ENCODE measurements around the gene FUS. TPM values are rescaled to one million over a fixed set of nuclear protein-coding genes. Genes with fewer than 3 reads are reported as not detected.

Gene FUS
- total and polyA plus RNA-seq, 2 of the 13 experiments (the other 11 are each of a cell fraction or from before 2014, with no cell fraction given): 68.1 to 168 TPM

GRCh38 chr16:31201582-31202413, 21.9 kb downstream of the FUS start (continued):
- TF ChIP-seq ZBTB7A (CRISPR knock-in tag; IDR thresholded peaks at IDR 0.05) (peak; percentile 64; the same call in 1 of the 2 replicates), ZNF674 (CRISPR knock-in tag; IDR thresholded peaks at IDR 0.05; ENCODE audit: low read depth) (no peak), NRL (CRISPR knock-in tag; IDR thresholded peaks at IDR 0.05; ENCODE audit: borderline replicate concordance) (no peak; the same call in 1 of the 2 replicates), ZNF546 (CRISPR knock-in tag; conservative IDR thresholded peaks at IDR 0.05) (0 out of 2 replicates have a peak, but pooled peaks have one; percentile 36), HDAC1 (CRISPR knock-in tag; IDR thresholded peaks at IDR 0.05) (peak; percentile 26; the same call in 1 of the 2 replicates), ATF5 (CRISPR knock-in tag; IDR thresholded peaks at IDR 0.05; ENCODE audit: low read depth) (0 out of 2 replicates have a peak, but pooled peaks have one; percentile 28), ZNF878 (CRISPR knock-in tag; IDR thresholded peaks at IDR 0.05) (no peak), POLR2AphosphoS2 (IDR thresholded peaks at IDR 0.05; ENCODE audit: low read depth, low read length) (peak; percentile 81), ZFX (CRISPR knock-in tag; IDR thresholded peaks at IDR 0.05; ENCODE audit: low read depth) (peak; percentile 83), HMG20B (CRISPR knock-in tag; conservative IDR thresholded peaks at IDR 0.05) (no peak), HIVEP1 (CRISPR knock-in tag; IDR thresholded peaks at IDR 0.05) (no peak), HOXA3 (CRISPR knock-in tag; IDR thresholded peaks at IDR 0.05) (peak; percentile 6; the same call in 1 of the 2 replicates), IRF9 (CRISPR knock-in tag; IDR thresholded peaks at IDR 0.05; ENCODE audit: borderline replicate concordance) (peak; percentile 65), ZNF768 (CRISPR knock-in tag; IDR thresholded peaks at IDR 0.05) (no peak), HNRNPH1 (optimal IDR thresholded peaks at IDR 0.05; ENCODE audit: low read depth, low read length) (peak; percentile 5), KMT2B (CRISPR knock-in tag; IDR thresholded peaks at IDR 0.05) (0 out of 2 replicates have a peak, but pooled peaks have one; percentile 12), MXI1 (IDR thresholded peaks at IDR 0.05; ENCODE audit: borderline replicate concordance, low read depth, low read length) (0 out of 3 replicates have a peak, but pooled peaks have one; percentile 21), ARNT2 (CRISPR knock-in tag; IDR thresholded peaks at IDR 0.05; ENCODE audit: low read depth) (no peak; the same call in 1 of the 2 replicates), EEA1 (CRISPR knock-in tag; IDR thresholded peaks at IDR 0.05; ENCODE audit: borderline replicate concordance) (peak; percentile 95), ZNF124 (CRISPR knock-in tag; IDR thresholded peaks at IDR 0.05) (no peak), AKAP8 (CRISPR knock-in tag; IDR thresholded peaks at IDR 0.05) (peak; percentile 88)
- TF ChIP-seq, protein P1, sequence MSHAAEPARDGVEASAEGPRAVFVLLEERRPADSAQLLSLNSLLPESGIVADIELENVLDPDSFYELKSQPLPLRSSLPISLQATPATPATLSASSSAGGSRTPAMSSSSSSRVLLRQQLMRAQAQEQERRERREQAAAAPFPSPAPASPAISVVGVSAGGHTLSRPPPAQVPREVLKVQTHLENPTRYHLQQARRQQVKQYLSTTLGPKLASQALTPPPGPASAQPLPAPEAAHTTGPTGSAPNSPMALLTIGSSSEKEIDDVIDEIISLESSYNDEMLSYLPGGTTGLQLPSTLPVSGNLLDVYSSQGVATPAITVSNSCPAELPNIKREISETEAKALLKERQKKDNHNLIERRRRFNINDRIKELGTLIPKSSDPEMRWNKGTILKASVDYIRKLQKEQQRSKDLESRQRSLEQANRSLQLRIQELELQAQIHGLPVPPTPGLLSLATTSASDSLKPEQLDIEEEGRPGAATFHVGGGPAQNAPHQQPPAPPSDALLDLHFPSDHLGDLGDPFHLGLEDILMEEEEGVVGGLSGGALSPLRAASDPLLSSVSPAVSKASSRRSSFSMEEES (CRISPR knock-in tag; IDR thresholded peaks at IDR 0.05): no peak
- TF ChIP-seq, protein P2, sequence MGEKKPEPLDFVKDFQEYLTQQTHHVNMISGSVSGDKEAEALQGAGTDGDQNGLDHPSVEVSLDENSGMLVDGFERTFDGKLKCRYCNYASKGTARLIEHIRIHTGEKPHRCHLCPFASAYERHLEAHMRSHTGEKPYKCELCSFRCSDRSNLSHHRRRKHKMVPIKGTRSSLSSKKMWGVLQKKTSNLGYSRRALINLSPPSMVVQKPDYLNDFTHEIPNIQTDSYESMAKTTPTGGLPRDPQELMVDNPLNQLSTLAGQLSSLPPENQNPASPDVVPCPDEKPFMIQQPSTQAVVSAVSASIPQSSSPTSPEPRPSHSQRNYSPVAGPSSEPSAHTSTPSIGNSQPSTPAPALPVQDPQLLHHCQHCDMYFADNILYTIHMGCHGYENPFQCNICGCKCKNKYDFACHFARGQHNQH (CRISPR knock-in tag; IDR thresholded peaks at IDR 0.05): no peak
- TF ChIP-seq, protein P3, sequence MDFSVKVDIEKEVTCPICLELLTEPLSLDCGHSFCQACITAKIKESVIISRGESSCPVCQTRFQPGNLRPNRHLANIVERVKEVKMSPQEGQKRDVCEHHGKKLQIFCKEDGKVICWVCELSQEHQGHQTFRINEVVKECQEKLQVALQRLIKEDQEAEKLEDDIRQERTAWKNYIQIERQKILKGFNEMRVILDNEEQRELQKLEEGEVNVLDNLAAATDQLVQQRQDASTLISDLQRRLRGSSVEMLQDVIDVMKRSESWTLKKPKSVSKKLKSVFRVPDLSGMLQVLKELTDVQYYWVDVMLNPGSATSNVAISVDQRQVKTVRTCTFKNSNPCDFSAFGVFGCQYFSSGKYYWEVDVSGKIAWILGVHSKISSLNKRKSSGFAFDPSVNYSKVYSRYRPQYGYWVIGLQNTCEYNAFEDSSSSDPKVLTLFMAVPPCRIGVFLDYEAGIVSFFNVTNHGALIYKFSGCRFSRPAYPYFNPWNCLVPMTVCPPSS (IDR thresholded peaks at IDR 0.05): no peak

Data from HepG2 (cell line).